ENCODE data around the gene PPP1R15A.

- no peak for TF ChIP-seq EZH2phosphoT487 (IDR thresholded peaks at IDR 0.05; ENCODE audit: insufficient read depth, low read depth)
- no peak for TF ChIP-seq EZH2 (IDR thresholded peaks at IDR 0.05; ENCODE audit: insufficient read depth, poor library complexity, severe bottlenecking)
Measured at GRCh38 chr19:48881741-48882657, 9.8 kb downstream of the PPP1R15A start.

Measured in GM23248 (cell line).